GM21447 (cell line): ENCODE results near the gene DCAF12L2.
"Not testable (repeated sequence)": the region's sequence is repeated elsewhere in the genome, so short reads cannot be mapped to it uniquely, and the experiment has no call there.

Source experiments
- ATAC-seq: cut with Tn5 transposase; IDR thresholded peaks from one replicate; pipeline ENCODE4 v1.9.1; 2021; ENCODE audit not compliant: unreplicated experiment

The DCAF12L2 gene

GRCh38 chrX:126165721-126166461, at the start of gene DCAF12L2:
Gene DCAF12L2 (minus strand): TSS chrX:126166289. CDS start chrX:126165924, 365 bp downstream.
- ATAC-seq: no peak

GRCh38 chrX:126190888-126191287, 24.8 kb upstream of the DCAF12L2 start:
- not testable (repeated sequence) for ATAC-seq

GRCh38 chrX:126177133-126177840, 11.2 kb upstream of the DCAF12L2 start:
- no peak for ATAC-seq

- no peak for ATAC-seq
These were observed 4.6 kb upstream of the DCAF12L2 start for GRCh38 chrX:126170720-126171119.

- no peak for ATAC-seq
These were observed 1.5 kb upstream of the DCAF12L2 start for GRCh38 chrX:126167560-126167959.

GRCh38 chrX:126165401-126165720, 728 bp downstream of the DCAF12L2 start:
- ATAC-seq: no peak

- no peak for ATAC-seq
These were observed 1.2 kb downstream of the DCAF12L2 start for GRCh38 chrX:126164689-126165400.

- no peak for ATAC-seq
These were observed 1.9 kb downstream of the DCAF12L2 start for GRCh38 chrX:126164226-126164625.

GRCh38 chrX:126141014-126141413, 25.1 kb downstream of the DCAF12L2 start:
- no peak for ATAC-seq

GRCh38 chrX:126137899-126138298, 28.2 kb downstream of the DCAF12L2 start:
- no peak for ATAC-seq

GRCh38 chrX:126124721-126125120, 41.4 kb downstream of the DCAF12L2 start:
- no peak for ATAC-seq
